Measurements from ENCODE around the gene STK11. TPM values are rescaled to one million over a fixed set of nuclear protein-coding genes. Genes with fewer than 3 reads are reported as not detected.

The STK11 gene
- polyA plus RNA-seq, 1 experiment: 24.6 TPM

DNA sequence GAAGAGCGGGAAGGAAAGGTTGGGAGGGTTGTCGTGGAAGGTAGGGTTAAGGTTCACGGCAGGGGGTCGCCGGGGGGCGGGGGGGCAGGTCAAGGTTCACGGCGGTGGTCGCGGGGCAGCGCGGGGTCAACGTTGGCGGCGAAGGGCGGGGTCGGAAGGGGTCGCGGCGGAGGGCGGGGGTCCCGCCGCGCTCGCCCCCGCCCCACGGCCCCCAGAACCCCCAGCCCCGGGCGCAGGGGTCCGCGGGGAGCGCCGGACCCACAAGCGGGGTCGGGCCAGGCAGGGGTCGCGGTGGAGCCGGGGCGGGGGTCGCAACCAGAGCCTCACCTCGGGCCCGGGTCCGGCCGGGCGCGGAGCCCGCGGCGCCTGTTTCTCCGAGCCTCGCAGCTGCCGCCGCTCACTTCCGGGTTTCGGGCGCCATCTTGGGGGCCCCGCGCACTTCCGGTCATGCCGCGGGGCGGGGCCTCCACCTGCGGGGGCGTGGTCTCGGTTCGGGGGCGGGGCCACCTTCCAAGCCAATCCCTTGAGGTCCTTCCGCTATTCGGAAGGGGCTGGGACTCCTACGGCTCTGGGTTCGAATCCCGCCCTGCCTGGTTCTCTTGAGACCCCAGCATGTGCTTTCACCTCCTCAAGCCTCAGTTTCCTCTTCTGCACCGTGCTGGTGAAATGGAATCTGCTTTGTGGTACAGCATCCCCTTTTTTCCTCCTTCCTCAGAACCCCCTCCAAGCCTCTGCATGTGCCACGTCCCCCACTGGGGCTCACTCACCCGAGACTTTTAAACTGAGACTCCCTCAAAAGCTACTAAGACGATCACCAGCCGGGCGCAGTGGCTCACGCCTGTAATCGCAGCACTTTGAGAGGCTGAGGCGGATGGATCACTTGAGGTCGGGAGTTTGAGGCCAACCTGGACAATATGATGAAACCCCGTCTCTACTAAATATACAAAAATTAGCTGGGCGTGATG, 31.5 kb upstream of the STK11 start, which contains the start of gene SBNO2:
Gene SBNO2 (minus strand): TSS at position 424 of the 965 bp plus-strand sequence. CDS start 19,992 bp downstream, outside the sequence.
- TF ChIP-seq, protein P1, sequence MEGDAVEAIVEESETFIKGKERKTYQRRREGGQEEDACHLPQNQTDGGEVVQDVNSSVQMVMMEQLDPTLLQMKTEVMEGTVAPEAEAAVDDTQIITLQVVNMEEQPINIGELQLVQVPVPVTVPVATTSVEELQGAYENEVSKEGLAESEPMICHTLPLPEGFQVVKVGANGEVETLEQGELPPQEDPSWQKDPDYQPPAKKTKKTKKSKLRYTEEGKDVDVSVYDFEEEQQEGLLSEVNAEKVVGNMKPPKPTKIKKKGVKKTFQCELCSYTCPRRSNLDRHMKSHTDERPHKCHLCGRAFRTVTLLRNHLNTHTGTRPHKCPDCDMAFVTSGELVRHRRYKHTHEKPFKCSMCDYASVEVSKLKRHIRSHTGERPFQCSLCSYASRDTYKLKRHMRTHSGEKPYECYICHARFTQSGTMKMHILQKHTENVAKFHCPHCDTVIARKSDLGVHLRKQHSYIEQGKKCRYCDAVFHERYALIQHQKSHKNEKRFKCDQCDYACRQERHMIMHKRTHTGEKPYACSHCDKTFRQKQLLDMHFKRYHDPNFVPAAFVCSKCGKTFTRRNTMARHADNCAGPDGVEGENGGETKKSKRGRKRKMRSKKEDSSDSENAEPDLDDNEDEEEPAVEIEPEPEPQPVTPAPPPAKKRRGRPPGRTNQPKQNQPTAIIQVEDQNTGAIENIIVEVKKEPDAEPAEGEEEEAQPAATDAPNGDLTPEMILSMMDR (IDR thresholded peaks at IDR 0.05; ENCODE audit: low read depth, low read length): no peak
- no peak for DNase-seq (ENCODE audit: low read depth, low spot score)
- peak within 1 kb of the TSS; percentile 92 for H3K4me3 ChIP-seq (ENCODE audit: low read depth, low read length)
- H3K27ac ChIP-seq (ENCODE audit: low read depth, low read length): peak within 1 kb of the TSS; percentile 83
- no peaks in the 10 kb centered on the region for H3K27me3 ChIP-seq (ENCODE audit: control insufficient read depth, insufficient read depth, low read length)
- peaks cover 8% of the 10 kb centered on the region for H3K9me3 ChIP-seq (ENCODE audit: control insufficient read depth, insufficient read depth, low read length)
- ChIA-PET CTCF (interaction anchor here (1.2 kb wide), 1 partner anchor 21 kb away, joined by 4 read pairs; no protein-coding TSS in a partner anchor), POLR2A (no interaction called here)

GRCh38 chr19:1177322-1178114, 28.1 kb upstream of the STK11 start:
- Histone ChIP-seq H3K27ac (ENCODE audit: low read depth, low read length) (peak overlapping the region; percentile 98), H3K4me3 (ENCODE audit: low read depth, low read length) (peak overlapping the region; percentile 25; the same call in 1 of the 2 replicates), H3K9me3 (ENCODE audit: control insufficient read depth, insufficient read depth, low read length) (peaks cover 8% of the 10 kb centered on the region), H3K27me3 (ENCODE audit: control insufficient read depth, insufficient read depth, low read length) (no peaks in the 10 kb centered on the region)
- DNase-seq (ENCODE audit: low read depth, low spot score): peak; percentile 87
- TF ChIP-seq, protein P1 (IDR thresholded peaks at IDR 0.05; ENCODE audit: low read depth, low read length): peak; percentile 31
- ChIA-PET CTCF (interaction anchor here (0.5 to 1.6 kb wide), 2 partner anchors 64 kb away, joined by 4 to 5 read pairs; no protein-coding TSS in a partner anchor), POLR2A (interaction anchor here (0.6 kb wide), 1 partner anchor 14 kb away, joined by 5 read pairs; no protein-coding TSS in a partner anchor)

DNA sequence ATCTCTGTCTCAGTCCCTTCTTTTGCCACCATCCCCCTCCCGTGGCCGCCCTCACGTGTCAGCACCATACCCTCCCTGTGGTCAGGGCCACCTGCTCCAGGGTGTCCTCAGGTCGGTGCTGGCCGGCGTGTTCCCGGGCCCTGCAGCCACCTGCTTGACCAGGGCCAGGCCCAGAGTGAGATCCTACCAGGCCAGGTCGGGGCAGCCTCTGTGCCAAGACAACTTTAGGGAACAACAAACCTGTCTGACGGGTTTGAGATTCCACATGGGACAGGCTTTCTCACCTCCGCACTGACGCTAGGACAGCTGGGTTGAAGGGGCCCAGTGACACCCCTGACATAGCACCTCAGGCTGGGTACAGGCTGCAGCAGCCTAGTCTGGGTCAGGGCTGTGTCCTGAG, 24.0 kb upstream of the STK11 start:
- Histone ChIP-seq H3K4me3 (ENCODE audit: low read depth, low read length) (no peak overlapping the region), H3K27ac (ENCODE audit: low read depth, low read length) (no peak overlapping the region), H3K9me3 (ENCODE audit: control insufficient read depth, insufficient read depth, low read length) (no peaks in the 10 kb centered on the region; the same call in 1 of the 2 replicates), H3K27me3 (ENCODE audit: control insufficient read depth, insufficient read depth, low read length) (no peaks in the 10 kb centered on the region)
- no peak for DNase-seq (ENCODE audit: low read depth, low spot score)
- TF ChIP-seq, protein P1 (IDR thresholded peaks at IDR 0.05; ENCODE audit: low read depth, low read length): no peak
- ChIA-PET CTCF (interaction anchor here (0.7 kb wide), 1 partner anchor 332 kb away, joined by 5 read pairs; no protein-coding TSS in a partner anchor), POLR2A (interaction anchor here (1.0 kb wide), 1 partner anchor 10 kb away, joined by 7 read pairs; no protein-coding TSS in a partner anchor)

DNA sequence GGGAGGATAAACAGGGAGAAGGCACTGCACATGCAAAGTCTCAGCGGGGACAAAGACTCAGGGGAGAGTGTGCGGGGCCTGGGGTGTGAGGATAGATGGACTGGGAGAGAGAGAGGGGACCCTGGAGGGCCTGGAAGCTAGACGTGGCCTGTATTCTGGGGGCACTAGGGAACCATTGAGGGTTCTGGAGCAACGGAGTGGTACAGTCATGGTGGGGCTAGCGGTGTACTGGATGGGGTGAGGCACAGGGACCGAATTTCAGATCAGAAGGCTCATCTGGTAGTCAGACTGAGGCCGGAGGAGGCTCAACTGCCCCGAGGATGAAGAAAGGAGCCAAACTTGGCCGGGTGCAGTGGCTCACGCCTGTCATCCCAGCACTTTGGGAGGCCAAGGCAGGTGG, 23.5 kb upstream of the STK11 start:
- POLR2A ChIA-PET: no interaction called here
- no peak overlapping the region for H3K27ac ChIP-seq (ENCODE audit: low read depth, low read length)
- H3K4me3 ChIP-seq (ENCODE audit: low read depth, low read length): no peak overlapping the region
- TF ChIP-seq, protein P1 (IDR thresholded peaks at IDR 0.05; ENCODE audit: low read depth, low read length): no peak
- no peaks in the 10 kb centered on the region; the same call in 1 of the 2 replicates for H3K9me3 ChIP-seq (ENCODE audit: control insufficient read depth, insufficient read depth, low read length)
- CTCF ChIA-PET: no interaction called here
- DNase-seq (ENCODE audit: low read depth, low spot score): no peak
- no peaks in the 10 kb centered on the region for H3K27me3 ChIP-seq (ENCODE audit: control insufficient read depth, insufficient read depth, low read length)
